ENCODE data around the gene IDH3G.
A peak's percentile ranks its signal among the peaks of the same experiment; 100 is the strongest.

Gene IDH3G

GRCh38 chrX:153794018-153794896 lies at the start of gene IDH3G, which contains the start of gene SSR4:
Gene IDH3G (minus strand): TSS chrX:153794375. CDS start chrX:153794326, 49 bp downstream.
Gene SSR4 (plus strand): TSS chrX:153794668. CDS start chrX:153794688, 20 bp downstream.
- Mint-ChIP-seq H3K27ac (peak within 1 kb of the TSS; percentile 97), H3K27me3 (no peaks in the 10 kb centered on the region), H3K4me3 (peak within 1 kb of the TSS; percentile 96), H3K36me3 (peaks cover 1% of the 10 kb centered on the region), H3K9me3 (no peaks in the 10 kb centered on the region), H3K4me1 (peaks cover 24% of the 10 kb centered on the region)

GRCh38 chrX:153836921-153837320 lies 42.7 kb upstream of the IDH3G start:
- H3K4me3 Mint-ChIP-seq = no peak overlapping the region
- no peaks in the 10 kb centered on the region for H3K9me3 Mint-ChIP-seq
- no peaks in the 10 kb centered on the region for H3K36me3 Mint-ChIP-seq
- H3K27ac Mint-ChIP-seq = no peak overlapping the region
- no peaks in the 10 kb centered on the region for H3K4me1 Mint-ChIP-seq
- H3K27me3 Mint-ChIP-seq = no peaks in the 10 kb centered on the region

GRCh38 chrX:153832728-153833127 lies 38.6 kb upstream of the IDH3G start:
- Mint-ChIP-seq H3K9me3 (no peaks in the 10 kb centered on the region), H3K27ac (no peak overlapping the region), H3K36me3 (no peaks in the 10 kb centered on the region), H3K27me3 (no peaks in the 10 kb centered on the region), H3K4me1 (peaks cover 1% of the 10 kb centered on the region), H3K4me3 (no peak overlapping the region)

- Mint-ChIP-seq H3K36me3 (no peaks in the 10 kb centered on the region), H3K27me3 (no peaks in the 10 kb centered on the region), H3K4me3 (peak overlapping the region; percentile 59), H3K27ac (no peak overlapping the region), H3K4me1 (peaks cover 12% of the 10 kb centered on the region), H3K9me3 (no peaks in the 10 kb centered on the region)
These were observed 37.4 kb upstream of the IDH3G start for GRCh38 chrX:153831429-153832150.

- H3K4me1 Mint-ChIP-seq = peaks cover 12% of the 10 kb centered on the region
- no peaks in the 10 kb centered on the region for H3K27me3 Mint-ChIP-seq
- H3K27ac Mint-ChIP-seq = no peak overlapping the region
- H3K9me3 Mint-ChIP-seq = no peaks in the 10 kb centered on the region
- H3K36me3 Mint-ChIP-seq = no peaks in the 10 kb centered on the region
- H3K4me3 Mint-ChIP-seq = peak overlapping the region; percentile 36
These were observed 36.7 kb upstream of the IDH3G start for GRCh38 chrX:153830640-153831428.

GRCh38 chrX:153829799-153830639 lies 35.8 kb upstream of the IDH3G start, which contains the start of gene PDZD4:
Gene PDZD4 (minus strand): TSS chrX:153830544. CDS start chrX:153830298, 246 bp downstream.
- no peaks in the 10 kb centered on the region for H3K9me3 Mint-ChIP-seq
- H3K4me1 Mint-ChIP-seq = peaks cover 12% of the 10 kb centered on the region
- H3K36me3 Mint-ChIP-seq = no peaks in the 10 kb centered on the region
- H3K4me3 Mint-ChIP-seq = peak within 1 kb of the TSS; percentile 70
- no peak within 1 kb of the TSS for H3K27ac Mint-ChIP-seq
- H3K27me3 Mint-ChIP-seq = no peaks in the 10 kb centered on the region

GRCh38 chrX:153829549-153829798 lies 35.3 kb upstream of the IDH3G start:
- no peak overlapping the region for H3K27ac Mint-ChIP-seq
- peaks cover 12% of the 10 kb centered on the region for H3K4me1 Mint-ChIP-seq
- H3K27me3 Mint-ChIP-seq = no peaks in the 10 kb centered on the region
- H3K36me3 Mint-ChIP-seq = no peaks in the 10 kb centered on the region
- no peaks in the 10 kb centered on the region for H3K9me3 Mint-ChIP-seq
- peak overlapping the region; percentile 70 for H3K4me3 Mint-ChIP-seq

- Mint-ChIP-seq H3K36me3 (no peaks in the 10 kb centered on the region), H3K9me3 (no peaks in the 10 kb centered on the region), H3K27me3 (no peaks in the 10 kb centered on the region), H3K27ac (no peak overlapping the region), H3K4me3 (peak overlapping the region; percentile 70), H3K4me1 (peaks cover 12% of the 10 kb centered on the region)
These were observed 34.8 kb upstream of the IDH3G start for GRCh38 chrX:153828723-153829548.

GRCh38 chrX:153828308-153828707 lies 34.1 kb upstream of the IDH3G start:
- no peak overlapping the region for H3K27ac Mint-ChIP-seq
- no peaks in the 10 kb centered on the region for H3K36me3 Mint-ChIP-seq
- no peaks in the 10 kb centered on the region for H3K27me3 Mint-ChIP-seq
- peaks cover 16% of the 10 kb centered on the region for H3K4me1 Mint-ChIP-seq
- H3K9me3 Mint-ChIP-seq = no peaks in the 10 kb centered on the region
- H3K4me3 Mint-ChIP-seq = peak overlapping the region; percentile 19

GRCh38 chrX:153827903-153828302 lies 33.7 kb upstream of the IDH3G start:
- Mint-ChIP-seq H3K27ac (peak overlapping the region; percentile 2), H3K36me3 (no peaks in the 10 kb centered on the region), H3K4me3 (peak overlapping the region; percentile 19), H3K27me3 (no peaks in the 10 kb centered on the region), H3K4me1 (peaks cover 16% of the 10 kb centered on the region), H3K9me3 (no peaks in the 10 kb centered on the region)

GRCh38 chrX:153827016-153827415 lies 32.8 kb upstream of the IDH3G start:
- Mint-ChIP-seq H3K4me1 (peaks cover 23% of the 10 kb centered on the region), H3K4me3 (no peak overlapping the region), H3K36me3 (no peaks in the 10 kb centered on the region), H3K9me3 (no peaks in the 10 kb centered on the region), H3K27me3 (no peaks in the 10 kb centered on the region), H3K27ac (no peak overlapping the region)

GRCh38 chrX:153825042-153825441 lies 30.9 kb upstream of the IDH3G start:
- no peaks in the 10 kb centered on the region for H3K27me3 Mint-ChIP-seq
- H3K27ac Mint-ChIP-seq = no peak overlapping the region
- no peaks in the 10 kb centered on the region for H3K9me3 Mint-ChIP-seq
- H3K4me3 Mint-ChIP-seq = no peak overlapping the region
- no peaks in the 10 kb centered on the region for H3K36me3 Mint-ChIP-seq
- peaks cover 38% of the 10 kb centered on the region for H3K4me1 Mint-ChIP-seq

GRCh38 chrX:153824348-153824747 lies 30.2 kb upstream of the IDH3G start:
- Mint-ChIP-seq H3K27me3 (no peaks in the 10 kb centered on the region), H3K4me3 (no peak overlapping the region), H3K4me1 (peaks cover 43% of the 10 kb centered on the region), H3K27ac (no peak overlapping the region), H3K36me3 (no peaks in the 10 kb centered on the region), H3K9me3 (no peaks in the 10 kb centered on the region)

GRCh38 chrX:153821066-153821465 lies 26.9 kb upstream of the IDH3G start:
- H3K36me3 Mint-ChIP-seq = no peaks in the 10 kb centered on the region
- peaks cover 45% of the 10 kb centered on the region for H3K4me1 Mint-ChIP-seq
- no peaks in the 10 kb centered on the region for H3K27me3 Mint-ChIP-seq
- H3K4me3 Mint-ChIP-seq = no peak overlapping the region
- no peaks in the 10 kb centered on the region for H3K9me3 Mint-ChIP-seq
- H3K27ac Mint-ChIP-seq = no peak overlapping the region

All from activated naive CD4-positive, alpha-beta T cell treated with anti-CD3 and anti-CD28 coated beads, Interleukin-2, amount 50 U/mL, for 24 hours (primary cell).